Gastrocnemius medialis (tissue), 4 donors: ENCODE data around the gene SUPT20HL1. TPM values are rescaled to one million over a fixed set of nuclear protein-coding genes. Genes with fewer than 3 reads are reported as not detected.
"Not testable (repeated sequence)": the region's sequence is repeated elsewhere in the genome, so short reads cannot be mapped to it uniquely, and the experiment has no call there.

Experiments used
- ATAC-seq, 2 donors: fragments of 150-250 bp; one replicate each; pipeline ENCODE4 v1.9.1; 2016
- DNase-seq, 2 donors: peaks; one replicate each; pipeline ENCODE4 v3.0.0-alpha.2; 2019
- H3K27ac ChIP-seq, 4 donors: fragments of 200-600 bp; sonication (generic); 1 replicate in 1 of 4; 2 replicates in 3 of 4; pipeline ENCODE4 v1.5.1; 2016 to 2018; ENCODE audit warnings: mild to moderate bottlenecking in 2 of 4, moderate library complexity in 1 of 4
- H3K27me3 ChIP-seq, 3 donors: fragments of 200-600 bp; sonication (generic) in 2 of 3; 1 replicate in 1 of 3; 2 replicates in 2 of 3; pipeline versions ENCODE4 v1.5.1 to v1.6.0; 2016 to 2019; ENCODE audit warnings: mild to moderate bottlenecking in 1 of 3, moderate library complexity in 1 of 3
- H3K36me3 ChIP-seq, 2 donors: fragments of 200-600 bp; sonication (generic) in 1 of 2; one replicate each; pipeline ENCODE4 v1.5.1; 2017 to 2018
- H3K4me1 ChIP-seq, 2 donors: fragments of 200-600 bp; sonication (generic) in 1 of 2; one replicate each; pipeline ENCODE4 v1.5.1; 2016 to 2017; ENCODE audit warnings: mild to moderate bottlenecking in 2 of 2
- H3K4me3 ChIP-seq, 4 donors: fragments of 200-600 bp; sonication (generic) in 3 of 4; 1 replicate in 1 of 4; 2 replicates in 3 of 4; pipeline ENCODE4 v1.5.1; 2016 to 2019; ENCODE audit warnings: mild to moderate bottlenecking in 2 of 4
- H3K9me3 ChIP-seq, 3 donors: fragments of 200-600 bp; sonication (generic) in 2 of 3; 1 replicate in 1 of 3; 2 replicates in 2 of 3; pipeline ENCODE4 v1.5.1; 2016 to 2019
- POLR2A ChIP-seq, 2 donors: fragments of 450-650 bp; IDR thresholded peaks; one replicate each; pipeline ENCODE4 v1.6.1; 2017; ENCODE audit warnings: antibody characterized with exemption in 2 of 2, mild to moderate bottlenecking in 2 of 2, moderate library complexity in 2 of 2
- in situ Hi-C, 4 donors: fragments of 200-750 bp; cut with MboI; loops; one replicate each; pipeline versions ENCODE4 v1.15.0 to v1.8.0; 2017; ENCODE audit warnings: low sequenced_read_pairs in 4 of 4
- intact Hi-C: fragments of 100-400 bp; cut with DNase I; formaldehyde crosslinking; loops from one replicate; pipeline ENCODE4 v1.15.1; 2023; ENCODE audit warnings: low total_unique reads
- total RNA-seq, 4 donors: library from RNA; depleted of rRNA; stranded (reverse); fragments of >200 nt; gene quantifications; one replicate each; pipeline versions ENCODE4 v1.1.0 to v1.2.3, GENCODE V29; 2016
- TF ChIP-seq, protein P1 (sequence below), 5 experiments: fragments of 450-650 bp in 3 of 5; fragments of 200-600 bp in 2 of 5; sonication (generic) in 2 of 5; IDR thresholded peaks in 4 of 5; conservative IDR thresholded peaks in 1 of 5; 1 replicate in 4 of 5; 2 replicates in 1 of 5; pipeline ENCODE4 v1.5.1; 2016 to 2019; ENCODE audit warnings: antibody characterized with exemption in 5 of 5, mild to moderate bottlenecking in 3 of 5, moderate library complexity in 3 of 5

SUPT20HL1 gene
- not detected for total RNA-seq

DNA sequence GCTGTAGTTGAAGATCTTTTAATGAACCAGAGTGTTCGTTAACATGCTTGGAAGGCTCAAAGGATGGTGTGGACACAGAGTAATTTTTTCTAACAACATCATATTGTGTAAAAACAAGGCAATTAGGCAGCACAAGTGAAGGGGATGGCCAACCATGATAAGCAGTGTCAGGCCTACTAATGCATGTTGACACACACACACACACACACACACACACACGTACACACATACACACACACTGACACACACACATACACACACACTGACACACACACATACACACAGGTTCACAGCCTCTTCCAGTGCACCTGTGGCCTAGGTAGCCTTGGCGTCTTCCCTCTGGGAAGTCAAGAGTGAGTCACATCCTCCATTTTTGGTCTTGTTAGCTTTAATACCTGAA, at the start of gene SUPT20HL1:
Gene SUPT20HL1 (plus strand): TSS at position 368 of the 400 bp plus-strand sequence. CDS start 2,122 bp downstream, outside the sequence.
- in situ Hi-C loops (no loop called here), intact Hi-C loops (no loop called here)
- DNase-seq: no peak
- Histone ChIP-seq H3K4me3 (no peak within 1 kb of the TSS), H3K27ac (no peak within 1 kb of the TSS), H3K4me1 (no peaks in the 10 kb centered on the region), H3K9me3 (no peaks in the 10 kb centered on the region), H3K36me3 (no peaks in the 10 kb centered on the region), H3K27me3 (no peaks in the 10 kb centered on the region)
- no peak for TF ChIP-seq POLR2A (IDR thresholded peaks at IDR 0.05)
- TF ChIP-seq, protein P1, sequence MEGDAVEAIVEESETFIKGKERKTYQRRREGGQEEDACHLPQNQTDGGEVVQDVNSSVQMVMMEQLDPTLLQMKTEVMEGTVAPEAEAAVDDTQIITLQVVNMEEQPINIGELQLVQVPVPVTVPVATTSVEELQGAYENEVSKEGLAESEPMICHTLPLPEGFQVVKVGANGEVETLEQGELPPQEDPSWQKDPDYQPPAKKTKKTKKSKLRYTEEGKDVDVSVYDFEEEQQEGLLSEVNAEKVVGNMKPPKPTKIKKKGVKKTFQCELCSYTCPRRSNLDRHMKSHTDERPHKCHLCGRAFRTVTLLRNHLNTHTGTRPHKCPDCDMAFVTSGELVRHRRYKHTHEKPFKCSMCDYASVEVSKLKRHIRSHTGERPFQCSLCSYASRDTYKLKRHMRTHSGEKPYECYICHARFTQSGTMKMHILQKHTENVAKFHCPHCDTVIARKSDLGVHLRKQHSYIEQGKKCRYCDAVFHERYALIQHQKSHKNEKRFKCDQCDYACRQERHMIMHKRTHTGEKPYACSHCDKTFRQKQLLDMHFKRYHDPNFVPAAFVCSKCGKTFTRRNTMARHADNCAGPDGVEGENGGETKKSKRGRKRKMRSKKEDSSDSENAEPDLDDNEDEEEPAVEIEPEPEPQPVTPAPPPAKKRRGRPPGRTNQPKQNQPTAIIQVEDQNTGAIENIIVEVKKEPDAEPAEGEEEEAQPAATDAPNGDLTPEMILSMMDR (IDR thresholded peaks at IDR 0.05 in 4 of 5, conservative IDR thresholded peaks at IDR 0.05 in 1 of 5): no peak
- no peak for ATAC-seq

DNA sequence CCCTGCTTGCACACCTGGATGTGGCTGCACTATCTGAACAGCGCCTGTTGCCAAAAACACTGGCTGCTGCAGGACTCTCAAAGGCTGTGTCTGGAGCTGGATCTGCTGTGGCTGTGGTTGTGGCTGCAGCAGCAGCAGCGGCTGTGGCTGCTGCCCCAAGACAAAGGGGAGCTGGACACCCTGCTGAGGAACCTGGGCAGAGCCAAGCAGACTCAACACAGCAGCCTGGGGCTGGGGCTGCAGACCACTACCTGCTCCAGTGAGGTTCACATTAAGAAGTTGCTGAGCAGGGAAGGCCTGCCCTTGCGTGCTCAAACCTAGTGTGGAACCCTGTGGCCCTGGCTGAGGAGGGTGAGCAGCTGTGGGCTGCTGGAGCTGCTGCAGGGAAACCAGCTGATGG, 49.5 kb upstream of the SUPT20HL1 start:
- H3K4me3 ChIP-seq, H3K27ac ChIP-seq, H3K4me1 ChIP-seq, H3K27me3 ChIP-seq, H3K36me3 ChIP-seq, intact Hi-C loops, in situ Hi-C loops, H3K9me3 ChIP-seq, ATAC-seq, DNase-seq: not testable (repeated sequence)

DNA sequence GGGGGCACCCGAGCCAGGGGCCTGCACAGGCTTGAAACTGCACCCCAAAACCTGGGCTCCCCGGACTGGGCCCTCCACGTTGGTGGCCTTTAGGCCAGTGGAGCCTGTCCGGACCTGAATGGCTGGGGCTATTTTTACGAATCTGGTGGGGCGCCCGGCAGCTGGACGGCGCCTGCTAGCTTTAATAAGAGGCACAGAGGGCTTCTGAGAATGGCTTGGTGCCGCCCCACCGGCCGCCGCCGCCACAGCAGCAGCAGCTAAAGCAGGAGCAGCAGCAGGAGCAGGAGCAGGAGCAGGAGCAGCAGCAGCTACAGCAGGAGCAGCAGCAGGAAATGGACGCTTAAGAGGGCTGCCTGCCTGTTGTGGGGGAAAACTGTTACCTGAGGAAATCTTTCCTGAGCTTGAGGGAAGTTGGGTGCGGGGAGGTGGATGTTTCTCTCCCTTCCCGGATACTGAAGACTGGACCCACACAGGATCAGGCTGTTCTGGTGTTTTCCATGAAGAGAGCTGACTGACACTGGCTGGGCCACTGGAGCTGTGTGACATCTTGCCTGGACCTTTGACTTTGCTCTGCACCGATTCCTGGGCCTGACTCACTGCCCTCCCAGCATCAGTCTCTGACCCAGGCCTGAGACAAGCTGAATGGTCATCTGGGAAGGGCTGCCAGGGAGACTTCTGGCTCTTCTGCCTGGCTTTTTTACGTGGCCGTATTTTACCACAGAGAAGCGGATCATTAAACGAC, 48.8 kb upstream of the SUPT20HL1 start:
- ATAC-seq, H3K4me1 ChIP-seq, in situ Hi-C loops, H3K9me3 ChIP-seq, H3K27ac ChIP-seq, H3K36me3 ChIP-seq, intact Hi-C loops, DNase-seq, H3K27me3 ChIP-seq, H3K4me3 ChIP-seq: not testable (repeated sequence)

- DNase-seq, H3K36me3 ChIP-seq, intact Hi-C loops, H3K4me1 ChIP-seq, H3K27ac ChIP-seq, H3K27me3 ChIP-seq, in situ Hi-C loops, H3K4me3 ChIP-seq, ATAC-seq, H3K9me3 ChIP-seq: not testable (repeated sequence)
Measured at GRCh38 chrX:24312249-24312607, 48.2 kb upstream of the SUPT20HL1 start.

- TF ChIP-seq POLR2A (IDR thresholded peaks at IDR 0.05): no peak
- TF ChIP-seq, protein P1 (IDR thresholded peaks at IDR 0.05 in 4 of 5, conservative IDR thresholded peaks at IDR 0.05 in 1 of 5): no peak
- H3K9me3 ChIP-seq: no peaks in the 10 kb centered on the region
- H3K4me1 ChIP-seq: no peaks in the 10 kb centered on the region
- no peaks in the 10 kb centered on the region for H3K27me3 ChIP-seq
- H3K4me3 ChIP-seq: no peak within 1 kb of the TSS
- DNase-seq (no peak), ATAC-seq (no peak)
- intact Hi-C loops: no loop called here
- in situ Hi-C loops: no loop called here
- H3K36me3 ChIP-seq: no peaks in the 10 kb centered on the region
- no peak within 1 kb of the TSS for H3K27ac ChIP-seq
Measured at GRCh38 chrX:24314019-24314635, 46.3 kb upstream of the SUPT20HL1 start, which contains the start of gene SUPT20HL2. SUPT20HL2 (minus strand) TSS chrX:24314069; CDS start chrX:24313315, 754 bp downstream.

DNA sequence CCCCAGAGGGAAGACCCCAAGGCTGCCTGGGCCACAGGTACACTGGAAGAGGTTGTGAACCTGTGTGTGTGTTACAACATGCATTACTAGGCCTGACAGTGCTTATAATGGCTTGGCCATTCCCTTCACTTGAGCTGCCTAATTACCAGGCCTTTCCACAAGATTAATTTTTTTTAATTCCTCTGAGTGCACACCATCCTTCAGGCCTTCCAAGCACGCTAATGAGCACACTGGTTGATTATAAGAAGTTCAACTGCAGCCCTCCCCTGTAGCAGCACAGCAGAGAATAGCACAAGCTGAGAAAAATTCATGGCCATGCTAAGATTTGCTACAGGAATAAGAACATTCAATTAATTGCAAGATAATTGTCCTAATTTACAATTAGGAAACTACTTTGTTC, 44.3 kb upstream of the SUPT20HL1 start:
- H3K9me3 ChIP-seq: no peaks in the 10 kb centered on the region
- intact Hi-C loops: no loop called here
- TF ChIP-seq POLR2A (IDR thresholded peaks at IDR 0.05): no peak
- TF ChIP-seq, protein P1 (IDR thresholded peaks at IDR 0.05 in 4 of 5, conservative IDR thresholded peaks at IDR 0.05 in 1 of 5): no peak
- ATAC-seq (no peak), DNase-seq (no peak)
- H3K4me3 ChIP-seq: no peak overlapping the region
- H3K27ac ChIP-seq: no peak overlapping the region
- no peaks in the 10 kb centered on the region for H3K4me1 ChIP-seq
- no peaks in the 10 kb centered on the region for H3K36me3 ChIP-seq
- in situ Hi-C loops: no loop called here
- H3K27me3 ChIP-seq: no peaks in the 10 kb centered on the region
